Epithelial cell of proximal tubule (primary cell): ENCODE data around the gene CSNK1G1. TPM values are rescaled to one million over a fixed set of nuclear protein-coding genes. Genes with fewer than 3 reads are reported as not detected.
A peak's percentile ranks its signal among the peaks of the same experiment; 100 is the strongest.

ENCODE experiments used
- DNase-seq: peaks from one replicate; pipeline ENCODE4 v3.0.0-alpha.2; 2011; ENCODE audit warnings: low read depth
- H3K4me3 ChIP-seq: 2 replicates; pipeline ENCODE4 v1.5.1; 2011; ENCODE audit warnings: low read depth, mild to moderate bottlenecking, low read length
- total RNA-seq: library from RNA; depleted of rRNA; stranded (reverse); fragments of >200 nt; gene quantifications from 2 replicates; pipeline ENCODE4 v1.2.3, GENCODE V29; 2015
- TF ChIP-seq, protein P1 (sequence below): conservative IDR thresholded peaks from 2 replicates; pipeline ENCODE4 v1.5.1; 2012; ENCODE audit warnings: low read depth, mild to moderate bottlenecking, low read length

The CSNK1G1 gene
- total RNA-seq, 1 donor from 2014 or later = 12.3 TPM

DNA sequence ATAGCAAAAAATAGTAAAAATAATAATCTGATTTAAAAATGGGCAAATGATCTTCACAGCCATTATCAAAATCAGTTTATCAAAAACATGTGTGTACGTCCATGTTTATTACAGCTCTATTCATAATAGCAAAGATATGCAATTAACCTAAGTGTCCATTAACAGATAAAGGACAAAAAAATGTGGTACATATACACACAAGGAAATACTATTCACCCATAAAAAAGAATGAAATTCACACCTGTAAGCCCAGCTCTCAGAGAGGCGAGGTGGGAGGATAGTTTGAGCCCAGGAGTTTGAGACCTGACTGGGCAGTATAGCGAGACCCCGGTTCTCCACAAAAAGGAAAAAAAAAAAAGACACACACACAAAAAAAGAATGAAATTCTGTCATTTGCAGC is 110.6 kb downstream of the CSNK1G1 start:
- DNase-seq = no peak
- TF ChIP-seq, protein P1, sequence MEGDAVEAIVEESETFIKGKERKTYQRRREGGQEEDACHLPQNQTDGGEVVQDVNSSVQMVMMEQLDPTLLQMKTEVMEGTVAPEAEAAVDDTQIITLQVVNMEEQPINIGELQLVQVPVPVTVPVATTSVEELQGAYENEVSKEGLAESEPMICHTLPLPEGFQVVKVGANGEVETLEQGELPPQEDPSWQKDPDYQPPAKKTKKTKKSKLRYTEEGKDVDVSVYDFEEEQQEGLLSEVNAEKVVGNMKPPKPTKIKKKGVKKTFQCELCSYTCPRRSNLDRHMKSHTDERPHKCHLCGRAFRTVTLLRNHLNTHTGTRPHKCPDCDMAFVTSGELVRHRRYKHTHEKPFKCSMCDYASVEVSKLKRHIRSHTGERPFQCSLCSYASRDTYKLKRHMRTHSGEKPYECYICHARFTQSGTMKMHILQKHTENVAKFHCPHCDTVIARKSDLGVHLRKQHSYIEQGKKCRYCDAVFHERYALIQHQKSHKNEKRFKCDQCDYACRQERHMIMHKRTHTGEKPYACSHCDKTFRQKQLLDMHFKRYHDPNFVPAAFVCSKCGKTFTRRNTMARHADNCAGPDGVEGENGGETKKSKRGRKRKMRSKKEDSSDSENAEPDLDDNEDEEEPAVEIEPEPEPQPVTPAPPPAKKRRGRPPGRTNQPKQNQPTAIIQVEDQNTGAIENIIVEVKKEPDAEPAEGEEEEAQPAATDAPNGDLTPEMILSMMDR = no peak
- H3K4me3 ChIP-seq = no peak overlapping the region

GRCh38 chr15:64237677-64238076 is 118.3 kb downstream of the CSNK1G1 start:
- DNase-seq = no peak
- TF ChIP-seq, protein P1 = no peak
- no peak overlapping the region for H3K4me3 ChIP-seq

DNA sequence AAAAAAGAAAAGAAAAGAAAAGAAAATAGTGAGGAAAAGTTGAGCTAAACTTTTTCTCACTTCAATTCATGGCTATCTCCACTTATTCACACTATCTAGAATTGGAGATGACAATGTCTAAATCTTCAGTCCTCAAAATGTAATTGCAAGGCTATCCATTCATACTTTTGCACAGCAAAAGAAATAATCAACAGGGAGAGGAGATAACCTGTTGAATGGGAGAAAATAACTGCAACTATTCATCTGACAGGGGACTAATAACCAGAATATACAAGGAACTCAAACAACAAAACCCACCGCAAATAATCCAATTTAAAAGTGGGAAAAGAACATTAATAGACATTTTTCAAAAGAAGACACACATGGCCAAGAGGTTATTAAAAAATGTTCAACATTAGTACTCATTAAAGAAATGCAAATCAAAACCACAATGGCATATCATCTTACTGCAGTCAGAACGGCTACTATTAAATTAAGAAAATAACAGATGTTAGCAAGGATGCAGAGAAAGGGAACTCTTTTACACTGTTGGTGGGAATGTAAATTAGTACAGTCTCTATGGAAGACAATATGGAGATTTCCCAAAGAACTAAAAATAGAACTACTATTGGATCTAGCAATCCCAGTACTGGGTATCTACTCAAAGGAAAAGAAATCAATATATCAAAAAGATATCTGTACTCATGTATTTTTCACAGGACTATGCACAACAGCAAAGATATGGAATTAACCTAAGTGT is 119.6 kb downstream of the CSNK1G1 start:
- DNase-seq = no peak
- TF ChIP-seq, protein P1 = no peak

DNA sequence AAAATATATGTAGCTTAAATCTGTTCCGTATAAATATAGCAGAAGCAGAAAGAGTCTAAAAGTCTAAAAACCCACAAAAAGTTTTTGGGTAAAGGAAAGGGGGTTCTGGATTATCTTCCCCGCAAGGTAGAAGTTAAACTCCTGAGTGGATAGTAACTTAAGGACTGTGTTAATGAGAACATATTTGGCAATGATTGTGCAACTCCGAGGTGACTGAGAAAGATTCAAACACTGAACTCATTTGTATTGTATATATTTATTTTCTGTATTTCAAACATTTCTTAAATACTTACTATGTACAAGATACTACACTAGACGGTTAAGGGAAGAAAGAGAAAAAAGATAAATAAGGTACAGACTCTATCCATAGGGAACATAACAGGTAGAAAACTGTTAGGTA is 120.4 kb downstream of the CSNK1G1 start:
- DNase-seq = no peak
- TF ChIP-seq, protein P1 = no peak
- H3K4me3 ChIP-seq = no peak overlapping the region

More for the DNA sequence above, 119.6 kb downstream of the CSNK1G1 start:
- H3K4me3 ChIP-seq = no peak overlapping the region

DNA sequence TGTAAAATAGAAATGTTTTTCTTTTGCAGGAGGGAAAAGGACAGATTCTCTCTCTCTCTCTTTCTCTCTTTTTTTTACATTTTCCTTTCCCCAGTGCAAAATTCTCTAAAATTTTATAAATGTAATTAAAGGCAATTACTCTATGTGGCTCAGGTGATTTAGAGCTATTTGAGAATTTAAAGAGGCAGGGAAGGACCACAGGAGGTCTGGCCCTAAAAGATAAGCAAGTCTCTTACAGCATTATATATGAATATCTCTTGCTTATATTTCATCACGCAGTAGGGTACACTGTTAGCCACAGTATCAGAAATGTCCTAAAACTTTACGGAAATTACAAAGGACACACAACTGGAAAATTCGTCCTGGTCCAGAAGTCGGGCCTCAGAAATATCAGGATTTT is 122.7 kb downstream of the CSNK1G1 start:
- TF ChIP-seq, protein P1 = no peak
- DNase-seq = no peak
- no peak overlapping the region for H3K4me3 ChIP-seq

DNA sequence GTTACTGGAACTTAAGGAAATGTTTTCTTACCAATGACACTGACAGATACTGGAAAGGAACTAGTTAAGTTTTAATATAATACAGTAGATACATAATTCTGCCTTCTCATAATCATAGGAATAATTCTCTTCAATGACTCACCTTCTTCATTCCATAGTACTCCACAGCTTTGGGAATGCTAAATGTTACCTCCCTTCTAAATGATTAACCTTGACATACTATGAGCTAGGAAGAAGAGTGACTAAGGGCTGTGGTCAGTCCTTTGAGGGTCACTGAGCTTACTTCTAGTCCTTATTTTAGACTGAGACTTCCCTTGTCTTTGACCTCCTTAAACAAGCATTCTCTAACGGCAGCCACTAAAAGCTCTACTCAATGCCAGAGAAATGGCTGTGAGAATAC is 123.6 kb downstream of the CSNK1G1 start:
- peak; percentile 78 for DNase-seq
- no peak overlapping the region for H3K4me3 ChIP-seq
- TF ChIP-seq, protein P1 = no peak
